Esophagus muscularis mucosa (tissue), 3 donors: ENCODE measurements around the gene HAPLN3.

Source experiments
- CTCF ChIP-seq, 3 experiments: fragments of 200-600 bp in 2 of 3; fragments of 450-650 bp in 1 of 3; sonication (generic) in 2 of 3; IDR thresholded peaks; one replicate each; pipeline ENCODE4 v1.5.1; 2017 to 2019; ENCODE audit warnings: antibody characterized with exemption in 3 of 3, mild to moderate bottlenecking in 2 of 3, moderate library complexity in 1 of 3
- POLR2A ChIP-seq: fragments of 450-650 bp; IDR thresholded peaks from one replicate; pipeline ENCODE4 v1.6.1; 2017; ENCODE audit warnings: antibody characterized with exemption, moderate library complexity, mild to moderate bottlenecking, low read depth

- TF ChIP-seq CTCF (IDR thresholded peaks at IDR 0.05) = no peak
- no peak for TF ChIP-seq POLR2A
These were observed 62.3 kb downstream of the HAPLN3 start for GRCh38 chr15:88832820-88833730.
